Measurements from ENCODE around the gene FAM217A. TPM values are rescaled to one million over a fixed set of nuclear protein-coding genes. Genes with fewer than 3 reads are reported as not detected.

Gene FAM217A
- total RNA-seq, 1 donor from 2014 or later: not detected

- H3K27ac Mint-ChIP-seq: no peak overlapping the region
- no peak for DNase-seq (ENCODE audit: extremely low spot score, unreplicated experiment)
- no peak overlapping the region for H3K4me3 Mint-ChIP-seq
- no peak for TF ChIP-seq CTCF (conservative IDR thresholded peaks at IDR 0.05)
- peaks cover 9% of the 10 kb centered on the region for H3K9me3 Mint-ChIP-seq
- no peaks in the 10 kb centered on the region for H3K27me3 Mint-ChIP-seq
- H3K4me1 Mint-ChIP-seq (ENCODE audit: unreplicated experiment): peaks cover 12% of the 10 kb centered on the region
- H3K36me3 Mint-ChIP-seq: peaks cover 49% of the 10 kb centered on the region
Observed at GRCh38 chr6:4030669-4031068, 48.3 kb downstream of the FAM217A start.

GRCh38 chr6:4029687-4030086 lies 49.2 kb downstream of the FAM217A start:
- Mint-ChIP-seq H3K4me1 (ENCODE audit: unreplicated experiment) (peaks cover 17% of the 10 kb centered on the region), H3K27me3 (no peaks in the 10 kb centered on the region), H3K4me3 (no peak overlapping the region), H3K36me3 (peaks cover 53% of the 10 kb centered on the region), H3K27ac (no peak overlapping the region), H3K9me3 (peaks cover 9% of the 10 kb centered on the region)
- no peak for DNase-seq (ENCODE audit: extremely low spot score, unreplicated experiment)
- no peak for TF ChIP-seq CTCF (conservative IDR thresholded peaks at IDR 0.05)

DNA sequence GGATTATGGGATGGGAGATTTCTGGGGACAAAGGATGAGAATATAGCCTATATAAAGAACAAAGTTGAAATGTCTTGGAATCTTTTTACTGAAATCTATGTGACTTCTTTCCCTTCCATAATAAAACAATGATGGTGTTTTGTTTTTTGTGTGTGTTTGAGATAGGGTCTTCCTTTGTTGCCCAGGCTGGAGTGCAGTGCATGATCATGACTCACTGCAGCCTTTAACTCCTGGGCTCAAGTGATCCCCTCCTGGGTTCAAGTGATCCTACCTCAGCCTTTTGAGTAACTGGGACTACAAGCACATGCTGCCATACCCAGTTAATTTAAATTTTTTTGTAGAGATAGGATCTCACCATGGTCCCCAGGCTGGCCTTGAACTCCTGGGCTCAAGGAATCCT lies 50.9 kb downstream of the FAM217A start:
- Mint-ChIP-seq H3K4me1 (ENCODE audit: unreplicated experiment) (peaks cover 24% of the 10 kb centered on the region), H3K9me3 (peaks cover 9% of the 10 kb centered on the region), H3K4me3 (no peak overlapping the region), H3K27me3 (no peaks in the 10 kb centered on the region), H3K36me3 (peaks cover 41% of the 10 kb centered on the region), H3K27ac (no peak overlapping the region)
- no peak for TF ChIP-seq CTCF (conservative IDR thresholded peaks at IDR 0.05)
- no peak for DNase-seq (ENCODE audit: extremely low spot score, unreplicated experiment)

DNA sequence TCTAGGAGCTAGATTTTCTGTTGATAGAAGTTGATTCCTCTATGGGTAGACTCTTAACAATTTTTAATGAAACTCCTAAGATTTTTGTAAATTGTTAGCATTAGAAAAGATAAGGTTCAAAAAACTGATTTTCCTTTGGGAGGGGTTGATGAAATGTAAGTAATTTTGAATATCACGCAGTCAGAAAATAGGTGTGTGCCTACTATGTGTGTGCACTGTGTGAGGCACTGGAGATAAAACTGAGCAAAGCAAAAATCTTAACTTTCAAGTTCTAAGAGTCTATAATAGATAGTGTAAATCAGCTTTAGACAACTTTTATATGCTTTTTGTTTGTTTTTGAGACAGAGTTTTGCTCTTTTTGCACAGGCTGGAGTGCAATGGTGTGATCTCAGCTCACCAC lies 53.3 kb downstream of the FAM217A start:
- Mint-ChIP-seq H3K27me3 (no peaks in the 10 kb centered on the region), H3K4me1 (ENCODE audit: unreplicated experiment) (peaks cover 35% of the 10 kb centered on the region), H3K27ac (no peak overlapping the region), H3K36me3 (peaks cover 26% of the 10 kb centered on the region), H3K4me3 (no peak overlapping the region), H3K9me3 (peaks cover 13% of the 10 kb centered on the region)
- no peak for DNase-seq (ENCODE audit: extremely low spot score, unreplicated experiment)
- TF ChIP-seq CTCF (conservative IDR thresholded peaks at IDR 0.05): no peak

DNA sequence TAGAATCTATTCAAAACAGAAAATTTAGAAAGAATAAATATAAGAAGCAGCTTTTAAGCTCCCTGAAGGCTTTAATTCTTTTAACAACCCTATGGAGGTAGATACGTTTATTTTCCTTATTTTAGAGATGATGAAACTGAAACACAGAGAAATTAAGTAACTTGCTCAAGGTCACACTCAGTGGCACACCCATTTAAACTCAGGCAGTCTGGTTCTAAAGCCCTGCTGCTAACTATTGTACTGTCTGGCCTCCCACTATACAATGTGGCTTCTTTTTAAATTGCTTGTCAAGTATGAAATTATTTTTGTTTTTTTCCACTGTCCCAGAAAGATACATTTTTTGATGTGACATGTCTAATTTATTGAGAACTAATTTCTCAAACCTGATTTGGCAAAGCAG lies 55.7 kb downstream of the FAM217A start:
- Mint-ChIP-seq H3K9me3 (peaks cover 8% of the 10 kb centered on the region), H3K27me3 (no peaks in the 10 kb centered on the region), H3K4me3 (peak overlapping the region; percentile 94), H3K27ac (peak overlapping the region; percentile 96), H3K36me3 (peaks cover 13% of the 10 kb centered on the region), H3K4me1 (ENCODE audit: unreplicated experiment) (peaks cover 44% of the 10 kb centered on the region)
- no peak for DNase-seq (ENCODE audit: extremely low spot score, unreplicated experiment)
- TF ChIP-seq CTCF (conservative IDR thresholded peaks at IDR 0.05): no peak
